SU-DHL-6 (cell line): ENCODE data around the gene CST4.

Source experiments
- H2AFZ ChIP-seq: fragments of 200-600 bp; sonication (generic); 2 replicates; pipeline ENCODE4 v1.6.1; 2014; ENCODE audit warnings: low read depth, mild to moderate bottlenecking, moderate library complexity, mixed read lengths, antibody characterized with exemption, low read length; ENCODE audit not compliant: severe bottlenecking
- H3F3A ChIP-seq: fragments of 200-600 bp; shearing (Covaris generic); 2 replicates; pipeline ENCODE4 v1.6.0; 2016; ENCODE audit warnings: antibody characterized with exemption, mild to moderate bottlenecking; ENCODE audit not compliant: insufficient read depth
- H3K27ac ChIP-seq: fragments of 200-600 bp; sonication (generic); 2 replicates; pipeline ENCODE4 v1.5.1; 2016; ENCODE audit warnings: low read depth, mild to moderate bottlenecking, low read length, moderate library complexity, mixed read lengths
- H3K27me3 ChIP-seq: fragments of 200-600 bp; sonication (generic), shearing (Covaris generic); 2 replicates; pipeline ENCODE4 v1.6.0; 2014; ENCODE audit warnings: mild to moderate bottlenecking, low read length
- H3K36me3 ChIP-seq: fragments of 200-600 bp; sonication (generic); 2 replicates; pipeline ENCODE4 v1.6.1; 2014; ENCODE audit warnings: mild to moderate bottlenecking, low read length, mixed read lengths
- H3K4me2 ChIP-seq: fragments of 300-600, 200-600 bp; shearing (Covaris generic), sonication (generic); 2 replicates; pipeline ENCODE4 v1.6.0; 2014; ENCODE audit warnings: low read length, low read depth, mild to moderate bottlenecking; ENCODE audit not compliant: poor library complexity, severe bottlenecking
- H3K4me3 ChIP-seq: fragments of 200-600 bp; sonication (generic); 2 replicates; pipeline ENCODE4 v1.5.1; 2014; ENCODE audit warnings: antibody characterized with exemption, low read length, mild to moderate bottlenecking, mixed read lengths; ENCODE audit not compliant: insufficient read depth, poor library complexity, severe bottlenecking
- H3K79me2 ChIP-seq: fragments of 200-600 bp; sonication (generic); 2 replicates; pipeline ENCODE4 v1.6.1; 2014; ENCODE audit warnings: mild to moderate bottlenecking, low read length, moderate library complexity; ENCODE audit not compliant: insufficient read depth
- H3K9ac ChIP-seq: fragments of 200-600 bp; sonication (generic); 2 replicates; pipeline ENCODE4 v1.7.0; 2014; ENCODE audit warnings: mild to moderate bottlenecking, low read length
- H3K9me2 ChIP-seq: fragments of 200-600 bp; sonication (generic); replicated peaks from 2 replicates; pipeline ENCODE4 v1.6.1; 2014; ENCODE audit warnings: low read length; ENCODE audit not compliant: insufficient read depth
- H3K9me3 ChIP-seq: fragments of 200-600 bp; sonication (generic); 2 replicates; pipeline ENCODE4 v1.6.1; 2014; ENCODE audit warnings: low read length, mixed read lengths; ENCODE audit not compliant: insufficient read depth
- H4K20me1 ChIP-seq: fragments of 200-600 bp; sonication (generic); 2 replicates; pipeline ENCODE4 v1.6.1; 2014; ENCODE audit warnings: low read depth, mild to moderate bottlenecking, antibody characterized with exemption, low read length, moderate library complexity, mixed read lengths
- CTCF ChIP-seq: fragments of 200-600 bp; sonication (generic); IDR thresholded peaks from one replicate; pipeline ENCODE4 v1.5.1; 2017; ENCODE audit warnings: antibody characterized with exemption, mild to moderate bottlenecking, low read length, moderate library complexity; ENCODE audit not compliant: insufficient read depth, poor library complexity, severe bottlenecking
- EZH2phosphoT487 ChIP-seq: fragments of 200-600 bp; sonication (generic), shearing (Covaris generic); conservative IDR thresholded peaks from 2 replicates; pipeline ENCODE4 v1.6.1; 2018; ENCODE audit warnings: mild to moderate bottlenecking, antibody characterized with exemption, low read length, moderate library complexity, mixed read lengths

The CST4 gene

GRCh38 chr20:23649242-23649641 lies 39.6 kb downstream of the CST4 start:
- Histone ChIP-seq H4K20me1 (no peaks in the 10 kb centered on the region), H3K9ac (no peak overlapping the region), H3K4me2 (no peak overlapping the region), H3K36me3 (no peaks in the 10 kb centered on the region), H2AFZ (no peak overlapping the region), H3K9me3 (no peaks in the 10 kb centered on the region), H3K4me3 (no peak overlapping the region), H3K9me2 (no peaks in the 10 kb centered on the region), H3K27ac (no peak overlapping the region), H3F3A (no peaks in the 10 kb centered on the region), H3K79me2 (no peaks in the 10 kb centered on the region), H3K27me3 (no peaks in the 10 kb centered on the region)
- TF ChIP-seq CTCF: no peak

GRCh38 chr20:23647346-23647745 lies 41.5 kb downstream of the CST4 start:
- TF ChIP-seq EZH2phosphoT487 (no peak), CTCF (no peak)
- Histone ChIP-seq H3K36me3 (no peaks in the 10 kb centered on the region), H3K4me2 (no peak overlapping the region), H4K20me1 (no peaks in the 10 kb centered on the region), H3K27me3 (no peaks in the 10 kb centered on the region), H3K9ac (no peak overlapping the region), H3F3A (no peaks in the 10 kb centered on the region), H3K27ac (no peak overlapping the region), H3K9me2 (no peaks in the 10 kb centered on the region), H3K4me3 (no peak overlapping the region), H3K79me2 (no peaks in the 10 kb centered on the region), H3K9me3 (no peaks in the 10 kb centered on the region), H2AFZ (no peak overlapping the region)

GRCh38 chr20:23646106-23646873 lies 42.5 kb downstream of the CST4 start:
- H3K4me2 ChIP-seq: no peak overlapping the region
- H3K9me3 ChIP-seq: no peaks in the 10 kb centered on the region
- H4K20me1 ChIP-seq: no peaks in the 10 kb centered on the region
- H3F3A ChIP-seq: no peaks in the 10 kb centered on the region
- H2AFZ ChIP-seq: no peak overlapping the region
- TF ChIP-seq CTCF: no peak
- TF ChIP-seq EZH2phosphoT487: no peak
- no peaks in the 10 kb centered on the region for H3K36me3 ChIP-seq
- H3K79me2 ChIP-seq: no peaks in the 10 kb centered on the region
- no peaks in the 10 kb centered on the region for H3K27me3 ChIP-seq
- H3K4me3 ChIP-seq: no peak overlapping the region
- no peak overlapping the region for H3K9ac ChIP-seq
- H3K9me2 ChIP-seq: no peaks in the 10 kb centered on the region
- no peak overlapping the region for H3K27ac ChIP-seq
